ENCODE measurements around the gene VTCN1.

VTCN1 gene

DNA sequence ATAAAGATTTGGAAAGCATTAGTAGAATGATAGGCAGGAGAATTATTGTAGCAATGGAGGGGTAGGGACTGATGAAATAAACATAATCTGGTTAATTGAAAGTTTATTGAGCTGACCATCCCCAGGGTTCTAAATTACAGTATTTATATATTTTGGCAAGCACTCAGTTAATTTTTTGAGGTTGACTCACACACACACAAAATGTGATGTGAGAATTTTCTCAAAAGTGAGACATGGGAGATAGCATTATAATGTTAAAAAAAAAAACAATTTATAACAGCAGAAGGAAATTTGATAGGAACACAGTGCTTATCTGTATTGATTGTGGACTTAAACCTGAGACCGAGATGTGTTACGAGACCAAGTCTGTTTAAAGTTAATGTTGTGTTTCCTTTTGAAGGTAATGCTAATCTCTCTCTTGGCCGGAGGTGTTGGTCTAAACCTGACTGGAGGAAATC is 113.7 kb downstream of the VTCN1 start:
- DNase-seq (ENCODE audit: low read depth in 2 of 2), result no peak

DNA sequence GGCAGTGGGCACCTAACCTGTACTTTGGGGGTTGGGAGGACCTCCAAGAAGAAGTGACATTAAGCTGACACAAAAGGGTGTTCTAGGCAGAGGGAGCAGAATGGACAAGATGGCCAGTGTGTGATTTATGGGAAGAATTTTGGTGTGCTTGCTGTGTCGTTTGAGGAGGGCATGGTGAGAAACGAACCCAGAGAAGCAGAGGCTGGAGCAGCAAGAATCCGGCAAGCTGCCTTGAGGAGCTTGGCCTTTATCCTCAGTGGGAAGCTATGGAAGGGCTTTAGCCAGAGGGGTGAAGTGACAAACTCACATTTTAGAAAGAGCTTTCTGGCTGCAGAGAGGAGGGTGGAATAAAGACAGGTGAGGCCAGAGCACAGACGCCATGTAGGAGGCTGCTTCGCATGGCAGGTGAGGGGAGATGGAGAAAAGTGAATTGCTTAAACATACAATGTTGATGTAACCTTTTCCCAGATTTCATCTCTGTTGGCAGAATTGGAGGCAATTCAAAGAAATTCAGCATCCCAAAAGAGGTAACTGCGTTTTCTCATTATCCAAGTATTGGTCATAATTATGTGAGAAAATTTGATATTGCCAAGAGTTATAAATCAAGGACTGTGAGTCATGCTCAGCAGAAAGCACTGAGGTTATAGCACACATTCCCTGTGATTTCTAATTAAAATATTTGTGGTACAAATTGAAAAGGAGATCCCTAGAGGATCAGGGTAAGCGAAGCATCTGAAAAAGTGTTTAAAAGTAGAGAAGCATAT is 115.7 kb downstream of the VTCN1 start:
- no peak for DNase-seq (ENCODE audit: low read depth in 2 of 2)

DNA sequence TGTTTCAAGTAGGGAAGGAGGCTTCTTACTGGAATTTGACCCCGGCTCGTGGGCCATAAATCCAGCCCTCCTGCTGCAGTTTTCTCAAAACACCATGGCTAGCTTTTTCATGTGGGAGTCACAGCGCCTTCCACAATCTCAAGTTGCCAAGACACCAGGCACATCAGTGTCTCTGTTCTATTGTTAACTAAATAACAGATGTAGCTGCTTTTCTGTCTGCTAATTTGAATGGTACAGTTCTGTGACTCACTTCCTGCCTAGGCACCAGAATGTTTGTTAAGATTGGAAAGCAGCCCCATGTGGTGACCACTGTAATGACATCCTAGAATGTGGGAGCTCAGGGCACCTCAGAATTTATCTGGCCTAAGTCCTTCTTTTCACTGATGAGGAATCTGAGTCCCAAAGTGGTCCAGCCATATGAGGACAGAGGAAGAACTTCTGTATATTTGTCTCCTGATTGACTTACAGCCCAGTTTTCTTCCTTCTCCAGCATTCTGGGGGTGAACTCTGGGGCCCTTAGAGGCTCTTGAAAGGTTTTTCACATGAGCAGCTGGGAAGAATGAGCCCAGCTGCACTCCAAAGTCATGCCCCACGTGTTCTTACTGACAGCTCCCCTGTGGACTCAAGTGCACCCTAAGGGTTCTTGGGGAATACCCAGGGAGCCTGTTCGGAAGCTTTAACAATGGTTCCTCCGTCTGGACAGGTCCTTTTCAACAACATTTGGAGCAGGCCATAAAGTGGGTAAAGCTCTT is 116.7 kb downstream of the VTCN1 start:
- no peak for DNase-seq (ENCODE audit: low read depth in 2 of 2)

Data from stimulated activated CD4-positive, alpha-beta T cell treated with anti-CD3 and anti-CD28 coated beads, Interleukin-15, amount 100 ng/mL, for 48 hours (primary cell).